ENCODE measurements around the gene ZBTB17.
"Not testable (repeated sequence)": the region's sequence is repeated elsewhere in the genome, so short reads cannot be mapped to it uniquely, and the experiment has no call there.

ZBTB17 gene

GRCh38 chr1:15918962-15919715, 56.8 kb downstream of the ZBTB17 start:
- in situ Hi-C loops (cut with HindIII; ENCODE audit: low sequenced_read_pairs), result no loop called here
- H3K4me3 ChIP-seq (ENCODE audit: low read depth, low read length), result no peak overlapping the region
- no peak for TF ChIP-seq CTCF (IDR thresholded peaks at IDR 0.05; ENCODE audit: low read depth, low read length, missing control alignments)
- DNase-seq (ENCODE audit: low read depth), result peak; percentile 82

GRCh38 chr1:15916916-15917315, 59.0 kb downstream of the ZBTB17 start:
- no peak overlapping the region for H3K4me3 ChIP-seq (ENCODE audit: low read depth, low read length)
- in situ Hi-C loops (cut with HindIII; ENCODE audit: low sequenced_read_pairs), result no loop called here
- DNase-seq (ENCODE audit: low read depth), result no peak
- no peak for TF ChIP-seq CTCF (IDR thresholded peaks at IDR 0.05; ENCODE audit: low read depth, low read length, missing control alignments)

- H3K4me3 ChIP-seq (ENCODE audit: low read depth, low read length), result no peak overlapping the region
- in situ Hi-C loops (cut with HindIII; ENCODE audit: low sequenced_read_pairs), result no loop called here
- DNase-seq (ENCODE audit: low read depth), result no peak
- TF ChIP-seq CTCF (IDR thresholded peaks at IDR 0.05; ENCODE audit: low read depth, low read length, missing control alignments), result no peak
Measured at GRCh38 chr1:15916417-15916816, 59.5 kb downstream of the ZBTB17 start.

- DNase-seq (ENCODE audit: low read depth), result no peak
- in situ Hi-C loops (cut with HindIII; ENCODE audit: low sequenced_read_pairs), result no loop called here
- no peak for TF ChIP-seq CTCF (IDR thresholded peaks at IDR 0.05; ENCODE audit: low read depth, low read length, missing control alignments)
- H3K4me3 ChIP-seq (ENCODE audit: low read depth, low read length), result no peak overlapping the region
Measured at GRCh38 chr1:15915991-15916390, 59.9 kb downstream of the ZBTB17 start.

- in situ Hi-C loops (cut with HindIII; ENCODE audit: low sequenced_read_pairs); DNase-seq (ENCODE audit: low read depth); H3K4me3 ChIP-seq (ENCODE audit: low read depth, low read length): not testable (repeated sequence)
Measured at GRCh38 chr1:15913607-15914006, 62.3 kb downstream of the ZBTB17 start.

GRCh38 chr1:15911927-15912326, 64.0 kb downstream of the ZBTB17 start:
- H3K4me3 ChIP-seq (ENCODE audit: low read depth, low read length), result no peak overlapping the region
- DNase-seq (ENCODE audit: low read depth), result no peak
- no peak for TF ChIP-seq CTCF (IDR thresholded peaks at IDR 0.05; ENCODE audit: low read depth, low read length, missing control alignments)
- in situ Hi-C loops (cut with HindIII; ENCODE audit: low sequenced_read_pairs), result no loop called here

GRCh38 chr1:15911141-15911540, 64.8 kb downstream of the ZBTB17 start:
- no peak for TF ChIP-seq CTCF (IDR thresholded peaks at IDR 0.05; ENCODE audit: low read depth, low read length, missing control alignments)
- in situ Hi-C loops (cut with HindIII; ENCODE audit: low sequenced_read_pairs), result no loop called here
- no peak for DNase-seq (ENCODE audit: low read depth)

More at GRCh38 chr1:15911141-15911540, 64.8 kb downstream of the ZBTB17 start:
- H3K4me3 ChIP-seq (ENCODE audit: low read depth, low read length), result no peak overlapping the region

All from astrocyte of the cerebellum (primary cell).